Parathyroid adenoma (tissue), 2 donors: Measurements from ENCODE around the gene UGT1A7.

Experiments used
- H2AFZ ChIP-seq: fragments of 300-600 bp; sonication (generic); one replicate; pipeline ENCODE4 v1.7.0; 2017; ENCODE audit warnings: antibody characterized with exemption, mild to moderate bottlenecking
- H3K27ac ChIP-seq: fragments of 300-600 bp; sonication (generic); one replicate; pipeline ENCODE4 v1.7.0; 2017
- H3K27me3 ChIP-seq: fragments of 300-600 bp; sonication (generic); one replicate; pipeline ENCODE4 v1.7.0; 2017; ENCODE audit warnings: low read length; ENCODE audit not compliant: control insufficient read depth, insufficient read depth
- H3K36me3 ChIP-seq: fragments of 300-600 bp; sonication (generic); one replicate; pipeline ENCODE4 v1.7.0; 2017; ENCODE audit warnings: low read length; ENCODE audit not compliant: control insufficient read depth, insufficient read depth
- H3K4me1 ChIP-seq: fragments of 300-600 bp; sonication (generic); one replicate; pipeline ENCODE4 v1.7.0; 2017; ENCODE audit warnings: control low read depth
- H3K4me2 ChIP-seq: fragments of 300-600 bp; sonication (generic); one replicate; pipeline ENCODE4 v1.7.0; 2017; ENCODE audit warnings: low read length
- H3K4me3 ChIP-seq: fragments of 300-600 bp; sonication (generic); one replicate; pipeline ENCODE4 v1.7.0; 2017; ENCODE audit warnings: low read depth, low read length
- H3K79me2 ChIP-seq: fragments of 300-600 bp; sonication (generic); one replicate; pipeline ENCODE4 v1.7.0; 2017; ENCODE audit warnings: control low read depth
- H3K9ac ChIP-seq: fragments of 300-600 bp; sonication (generic); one replicate; pipeline ENCODE4 v1.7.0; 2017; ENCODE audit warnings: mild to moderate bottlenecking
- H3K9me3 ChIP-seq: fragments of 300-600 bp; sonication (generic); one replicate; pipeline ENCODE4 v1.7.0; 2017; ENCODE audit warnings: low read length; ENCODE audit not compliant: control insufficient read depth
- CTCF ChIP-seq: fragments of 300-600 bp; sonication (generic); IDR thresholded peaks from one replicate; pipeline ENCODE4 v1.7.0; 2017; ENCODE audit warnings: antibody characterized with exemption, mild to moderate bottlenecking
- donor health status: primary hyperparathyroidism.

Gene UGT1A7

GRCh38 chr2:233656443-233656842, 25.3 kb upstream of the UGT1A7 start:
- no peak for TF ChIP-seq CTCF
- H3K4me1 ChIP-seq, result no peaks in the 10 kb centered on the region
- H3K4me2 ChIP-seq, result no peak overlapping the region
- no peaks in the 10 kb centered on the region for H3K36me3 ChIP-seq
- no peak overlapping the region for H3K4me3 ChIP-seq
- H3K79me2 ChIP-seq, result no peaks in the 10 kb centered on the region
- no peak overlapping the region for H3K27ac ChIP-seq
- no peak overlapping the region for H2AFZ ChIP-seq
- H3K27me3 ChIP-seq, result no peaks in the 10 kb centered on the region
- H3K9me3 ChIP-seq, result no peaks in the 10 kb centered on the region
- no peak overlapping the region for H3K9ac ChIP-seq

DNA sequence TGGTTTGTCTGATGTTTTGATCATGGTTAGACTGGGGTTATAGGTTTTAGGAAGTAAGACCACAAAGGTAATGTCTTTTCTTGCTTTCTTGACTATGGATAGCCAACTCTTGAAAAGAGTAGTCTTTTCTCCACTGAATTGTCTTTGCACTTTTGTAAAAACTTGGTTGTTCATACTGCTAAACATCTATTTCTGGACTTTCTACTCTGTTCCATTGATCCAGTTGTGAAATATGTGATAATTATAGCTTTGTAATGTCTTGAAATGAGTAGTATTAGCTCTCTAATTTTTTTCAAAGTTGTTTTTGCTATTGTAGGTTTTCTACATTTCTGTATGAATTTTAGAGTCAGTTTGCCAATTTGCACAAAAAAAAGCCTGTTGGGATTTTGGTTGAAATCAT, 23.1 kb upstream of the UGT1A7 start:
- Histone ChIP-seq H2AFZ (no peak overlapping the region), H3K27ac (no peak overlapping the region), H3K9me3 (no peaks in the 10 kb centered on the region), H3K9ac (no peak overlapping the region), H3K79me2 (no peaks in the 10 kb centered on the region), H3K4me2 (no peak overlapping the region), H3K4me3 (no peak overlapping the region), H3K36me3 (no peaks in the 10 kb centered on the region), H3K4me1 (no peaks in the 10 kb centered on the region), H3K27me3 (no peaks in the 10 kb centered on the region)
- TF ChIP-seq CTCF, result no peak

- Histone ChIP-seq H3K27ac (no peak overlapping the region), H2AFZ (no peak overlapping the region), H3K4me2 (no peak overlapping the region)
Observed at GRCh38 chr2:233663911-233664310, 17.8 kb upstream of the UGT1A7 start.

DNA sequence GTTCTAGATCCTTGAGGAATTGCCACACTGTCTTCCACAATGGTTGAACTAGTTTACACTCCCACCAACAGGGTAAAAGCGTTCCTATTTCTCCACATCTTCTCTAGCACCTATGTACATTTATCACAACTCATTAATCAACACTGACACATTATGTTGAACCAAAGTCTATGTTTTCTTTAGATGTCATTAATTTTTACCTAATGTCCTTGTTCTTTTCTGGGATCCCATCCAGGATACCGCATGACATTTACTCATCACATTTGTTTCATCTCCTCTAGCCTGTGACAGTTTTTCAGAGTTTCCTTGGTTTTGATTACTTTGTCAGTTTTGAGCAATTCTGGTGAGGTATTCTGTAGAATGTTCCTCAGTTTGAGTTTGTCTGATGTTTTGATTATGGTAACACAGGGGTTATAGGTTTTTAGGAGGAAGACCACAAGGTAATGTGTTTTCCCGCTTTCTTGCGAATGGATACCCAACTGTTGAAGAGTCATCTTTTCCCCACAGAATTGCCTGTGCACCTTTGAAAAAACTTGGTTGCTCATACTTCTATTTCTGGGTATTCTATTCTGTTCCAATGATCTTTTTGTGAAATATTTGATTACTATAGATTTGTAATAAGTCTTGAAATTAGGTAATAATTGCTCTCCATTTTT, 13.0 kb upstream of the UGT1A7 start:
- no peak for TF ChIP-seq CTCF
- Histone ChIP-seq H2AFZ (no peak overlapping the region), H3K27ac (no peak overlapping the region), H3K4me3 (no peak overlapping the region), H3K27me3 (no peaks in the 10 kb centered on the region), H3K9me3 (no peaks in the 10 kb centered on the region), H3K9ac (no peak overlapping the region), H3K4me2 (no peak overlapping the region), H3K4me1 (no peaks in the 10 kb centered on the region), H3K36me3 (no peaks in the 10 kb centered on the region), H3K79me2 (no peaks in the 10 kb centered on the region)

More at GRCh38 chr2:233663911-233664310, 17.8 kb upstream of the UGT1A7 start:
- H3K4me1 ChIP-seq, result no peaks in the 10 kb centered on the region
- H3K27me3 ChIP-seq, result no peaks in the 10 kb centered on the region
- H3K9me3 ChIP-seq, result no peaks in the 10 kb centered on the region
- no peaks in the 10 kb centered on the region for H3K36me3 ChIP-seq
- H3K9ac ChIP-seq, result no peak overlapping the region
- H3K4me3 ChIP-seq, result no peak overlapping the region
- no peaks in the 10 kb centered on the region for H3K79me2 ChIP-seq
- no peak for TF ChIP-seq CTCF
